Measurements from ENCODE around the gene SFTA2. TPM values are rescaled to one million over a fixed set of nuclear protein-coding genes. Genes with fewer than 3 reads are reported as not detected.

SFTA2 gene
- total and polyA plus RNA-seq, 11 donors, result not detected

GRCh38 chr6:30957716-30958115, 25.7 kb upstream of the SFTA2 start:
- peaks cover 0 to 36% (median 0%) of the 10 kb centered on the region in 9 donors for H3K27me3 ChIP-seq
- H3K4me3 ChIP-seq, result no peak overlapping the region
- no peak for TF ChIP-seq CTCF (IDR thresholded peaks at IDR 0.05)
- TF ChIP-seq POLR2A (IDR thresholded peaks at IDR 0.05), result no peak
- intact Hi-C loops (cut with DNase I), result no loop called here
- peaks cover 0 to 15% (median 0%) of the 10 kb centered on the region in 12 donors for H3K4me1 ChIP-seq
- no peak for ATAC-seq
- H3K27ac ChIP-seq, result no peak overlapping the region
- DNase-seq, result no peak
- H3K9me3 ChIP-seq, result no peaks in the 10 kb centered on the region
- H3K36me3 ChIP-seq, result no peaks in the 10 kb centered on the region
- 72 to 80% (median 76%) methylated on average over 2 of the region's 2 CpGs for WGBS, 4 donors

GRCh38 chr6:30955367-30956042, 23.5 kb upstream of the SFTA2 start:
- Histone ChIP-seq H3K36me3 (no peaks in the 10 kb centered on the region), H3K4me3 (peak overlapping the region; percentile 15 to 60 (median 51)), H3K27me3 (peaks cover 0 to 38% (median 0%) of the 10 kb centered on the region in 9 donors), H3K27ac (peak overlapping the region in 4 of 12 donors; percentile 31 to 63 (median 38)), H3K9me3 (no peaks in the 10 kb centered on the region), H3K4me1 (peaks cover 0 to 15% (median 0%) of the 10 kb centered on the region in 12 donors)
- TF ChIP-seq POLR2A (IDR thresholded peaks at IDR 0.05) (no peak), CTCF (IDR thresholded peaks at IDR 0.05) (no peak)
- 8 to 29% (median 11%) methylated on average over 20 to 46 of the region's 46 CpGs for WGBS, 4 donors
- ATAC-seq, result peak in 3 of 4 donors; percentile 85 to 95 (median 93)
- intact Hi-C loops (cut with DNase I), result no loop called here
- peak; percentile 54 to 81 (median 60) for DNase-seq

GRCh38 chr6:30954631-30955366, 22.8 kb upstream of the SFTA2 start:
- Histone ChIP-seq H3K4me1 (peaks cover 0 to 15% (median 0%) of the 10 kb centered on the region in 12 donors), H3K27me3 (peaks cover 0 to 38% (median 0%) of the 10 kb centered on the region in 9 donors), H3K4me3 (peak overlapping the region in 11 of 12 donors; percentile 23 to 60 (median 51)), H3K36me3 (no peaks in the 10 kb centered on the region), H3K27ac (peak overlapping the region in 4 of 12 donors; percentile 31 to 63 (median 38)), H3K9me3 (no peaks in the 10 kb centered on the region)
- intact Hi-C loops (cut with DNase I), result no loop called here
- no peak for DNase-seq
- WGBS, 4 donors, result 58 to 77% (median 66%) methylated on average over 9 of the region's 9 CpGs
- peak in 3 of 4 donors; percentile 9 to 25 (median 14) for ATAC-seq
- TF ChIP-seq CTCF (IDR thresholded peaks at IDR 0.05) (no peak), POLR2A (IDR thresholded peaks at IDR 0.05) (no peak)

GRCh38 chr6:30951907-30952469, 20.0 kb upstream of the SFTA2 start:
- no peak overlapping the region for H3K4me3 ChIP-seq
- peaks cover 0 to 15% (median 0%) of the 10 kb centered on the region in 12 donors for H3K4me1 ChIP-seq
- H3K9me3 ChIP-seq, result no peaks in the 10 kb centered on the region
- WGBS, 4 donors, result 79 to 92% (median 86%) methylated on average over 5 of the region's 5 CpGs
- no peaks in the 10 kb centered on the region for H3K36me3 ChIP-seq
- H3K27ac ChIP-seq, result no peak overlapping the region
- H3K27me3 ChIP-seq, result peaks cover 0 to 31% (median 0%) of the 10 kb centered on the region in 9 donors
- DNase-seq, result no peak
- intact Hi-C loops (cut with DNase I), result no loop called here
- ATAC-seq, result no peak
- TF ChIP-seq CTCF (IDR thresholded peaks at IDR 0.05) (no peak), POLR2A (IDR thresholded peaks at IDR 0.05) (no peak)
